Activated CD8-positive, alpha-beta memory T cell treated with anti-CD3 and anti-CD28 coated beads for 48 hours (primary cell): ENCODE measurements around the gene ERN2.
"Not testable (repeated sequence)": the region's sequence is repeated elsewhere in the genome, so short reads cannot be mapped to it uniquely, and the experiment has no call there.

Experiments used
- DNase-seq, 3 experiments: peaks; one replicate each; pipeline ENCODE4 v3.0.0-alpha.2; 2020; ENCODE audit warnings: low read depth in 2 of 3, low spot score in 2 of 3

ERN2 gene

GRCh38 chr16:23712976-23713375 is at the start of gene ERN2:
ERN2 (minus strand) TSS chr16:23713222; CDS start chr16:23713187, 35 bp downstream.
- DNase-seq = no peak

- no peak for DNase-seq
Observed at GRCh38 chr16:23757937-23758619, 45.1 kb upstream of the ERN2 start.

- DNase-seq = no peak
Observed at GRCh38 chr16:23757116-23757515, 44.1 kb upstream of the ERN2 start.

- no peak for DNase-seq
Observed at GRCh38 chr16:23755484-23755809, 42.4 kb upstream of the ERN2 start.

GRCh38 chr16:23754594-23755483 is 41.8 kb upstream of the ERN2 start, which contains the start of gene CHP2:
CHP2 (plus strand) TSS chr16:23755026; CDS start chr16:23755050, 24 bp downstream.
- DNase-seq = no peak

- DNase-seq = no peak
Observed at GRCh38 chr16:23753908-23754593, 41.0 kb upstream of the ERN2 start.

GRCh38 chr16:23751053-23751452 is 38.0 kb upstream of the ERN2 start:
- not testable (repeated sequence) for DNase-seq

GRCh38 chr16:23748630-23749029 is 35.6 kb upstream of the ERN2 start:
- no peak for DNase-seq

- DNase-seq = no peak
Observed at GRCh38 chr16:23745263-23745662, 32.2 kb upstream of the ERN2 start.

- no peak for DNase-seq
Observed at GRCh38 chr16:23742766-23743165, 29.7 kb upstream of the ERN2 start.

- DNase-seq = no peak
Observed at GRCh38 chr16:23741675-23742303, 28.8 kb upstream of the ERN2 start.

- no peak for DNase-seq
Observed at GRCh38 chr16:23739516-23739915, 26.5 kb upstream of the ERN2 start.

- not testable (repeated sequence) for DNase-seq
Observed at GRCh38 chr16:23737423-23738028, 24.5 kb upstream of the ERN2 start.

- DNase-seq = no peak
Observed at GRCh38 chr16:23734176-23734893, 21.3 kb upstream of the ERN2 start.

GRCh38 chr16:23729503-23730424 is 16.7 kb upstream of the ERN2 start:
- no peak for DNase-seq

GRCh38 chr16:23728112-23728477 is 15.1 kb upstream of the ERN2 start:
- no peak for DNase-seq

- DNase-seq = no peak
Observed at GRCh38 chr16:23726710-23727109, 13.7 kb upstream of the ERN2 start.

- no peak for DNase-seq
Observed at GRCh38 chr16:23724785-23725131, 11.7 kb upstream of the ERN2 start.

GRCh38 chr16:23724096-23724784 is 11.2 kb upstream of the ERN2 start:
- no peak for DNase-seq
